ENCODE measurements around the gene OR2T8.
"Not testable (repeated sequence)": the region's sequence is repeated elsewhere in the genome, so short reads cannot be mapped to it uniquely, and the experiment has no call there.

Gene OR2T8

DNA sequence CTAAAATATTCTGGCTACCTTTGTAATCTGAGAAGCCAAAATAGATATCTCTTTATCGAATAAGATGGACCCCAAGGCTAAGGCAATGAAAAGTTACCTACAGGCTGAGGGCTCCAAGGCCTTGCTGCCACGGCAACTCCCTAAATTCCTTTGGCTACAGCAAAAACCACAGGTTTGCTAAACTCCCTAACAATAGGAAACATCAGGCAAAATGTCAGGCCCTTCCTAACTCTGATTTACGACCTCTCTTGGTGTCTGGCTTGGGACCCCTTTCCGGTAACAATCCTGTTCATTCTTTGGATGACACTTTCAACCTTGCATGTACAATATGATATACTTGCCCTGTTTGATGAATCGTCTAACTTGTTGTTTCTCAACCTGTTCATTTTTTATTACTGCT, 11.3 kb upstream of the OR2T8 start:
- no peak for FAIRE-seq
- no peak for DNase-seq (ENCODE audit: insufficient read length, low spot score)
- TF ChIP-seq POLR2A (IDR thresholded peaks at IDR 0.05; ENCODE audit: low read depth, low read length) (no peak), SPI1 (IDR thresholded peaks at IDR 0.05; ENCODE audit: low read depth, low read length) (no peak), PAX5 (IDR thresholded peaks at IDR 0.05; ENCODE audit: insufficient read depth, low read length, severe bottlenecking) (no peak), POU2F2 (IDR thresholded peaks at IDR 0.05; ENCODE audit: low read depth, low read length) (no peak), POLR2AphosphoS5 (IDR thresholded peaks at IDR 0.05; ENCODE audit: low read depth, low read length) (no peak), TAF1 (IDR thresholded peaks at IDR 0.05; ENCODE audit: low read depth, low read length) (no peak)

DNA sequence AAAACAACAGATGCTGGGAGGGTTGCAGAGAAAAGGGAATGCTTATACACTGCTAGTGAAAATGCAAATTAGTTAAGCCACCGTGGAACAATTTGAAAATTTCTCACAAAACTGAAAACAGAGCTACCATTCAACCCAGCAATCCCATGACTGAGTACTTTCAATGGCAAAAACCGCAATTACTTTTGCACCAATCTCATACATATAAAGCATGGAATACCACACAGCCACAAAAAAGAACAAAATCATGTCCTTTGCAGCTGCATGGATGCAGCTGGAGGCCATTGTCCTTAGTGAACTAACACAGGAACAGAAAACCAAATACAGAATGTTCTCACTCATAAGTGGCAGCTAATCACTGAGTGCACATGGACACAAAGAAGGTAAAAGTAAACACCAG, 6.3 kb upstream of the OR2T8 start:
- TF ChIP-seq POLR2AphosphoS5 (IDR thresholded peaks at IDR 0.05; ENCODE audit: low read depth, low read length) (no peak), PAX5 (IDR thresholded peaks at IDR 0.05; ENCODE audit: insufficient read depth, low read length, severe bottlenecking) (no peak), TAF1 (IDR thresholded peaks at IDR 0.05; ENCODE audit: low read depth, low read length) (no peak), SPI1 (IDR thresholded peaks at IDR 0.05; ENCODE audit: low read depth, low read length) (no peak), POU2F2 (IDR thresholded peaks at IDR 0.05; ENCODE audit: low read depth, low read length) (no peak), POLR2A (IDR thresholded peaks at IDR 0.05; ENCODE audit: low read depth, low read length) (no peak)
- no peak for DNase-seq (ENCODE audit: insufficient read length, low spot score)
- FAIRE-seq = no peak

DNA sequence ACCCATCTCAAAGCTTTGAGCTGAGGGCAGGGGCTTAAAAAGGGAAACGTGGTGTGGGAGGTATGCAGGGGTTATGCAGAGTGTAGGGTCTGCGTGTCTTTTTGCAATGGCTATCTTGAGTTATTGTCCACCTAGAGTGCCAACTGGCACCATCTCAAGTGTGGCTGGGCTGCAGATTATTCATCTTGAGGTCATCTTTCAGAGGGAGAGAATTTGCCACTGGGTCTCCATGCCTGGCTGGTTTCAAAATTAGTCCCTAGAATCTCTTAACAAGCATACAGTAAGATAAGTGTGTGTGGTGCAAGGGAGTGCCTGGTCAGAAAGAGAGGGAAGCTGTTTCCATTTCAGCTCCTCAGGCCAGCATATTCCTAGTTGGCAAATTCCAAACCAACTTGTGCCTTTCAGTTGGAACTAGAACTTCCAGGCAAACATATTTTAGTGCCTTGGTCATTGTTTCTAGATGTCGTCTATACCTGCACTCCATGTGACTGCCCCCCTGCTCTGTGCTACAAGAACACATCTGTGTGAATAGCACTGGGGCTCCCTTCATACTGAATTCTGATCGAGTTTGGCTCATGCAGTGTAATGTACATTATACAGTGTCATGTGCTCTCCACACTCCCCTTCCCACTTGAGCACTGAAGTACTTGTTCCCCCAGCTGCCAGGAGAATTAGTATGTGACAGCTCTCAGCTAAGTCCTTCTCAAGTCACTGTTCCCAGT, 5.0 kb upstream of the OR2T8 start:
- DNase-seq (ENCODE audit: insufficient read length, low spot score) = no peak
- TF ChIP-seq POLR2A (IDR thresholded peaks at IDR 0.05; ENCODE audit: low read depth, low read length) = no peak
- no peak for TF ChIP-seq POU2F2 (IDR thresholded peaks at IDR 0.05; ENCODE audit: low read depth, low read length)
- no peak for TF ChIP-seq POLR2AphosphoS5 (IDR thresholded peaks at IDR 0.05; ENCODE audit: low read depth, low read length)
- TF ChIP-seq SPI1 (IDR thresholded peaks at IDR 0.05; ENCODE audit: low read depth, low read length) = no peak
- no peak for TF ChIP-seq PAX5 (IDR thresholded peaks at IDR 0.05; ENCODE audit: insufficient read depth, low read length, severe bottlenecking)
- TF ChIP-seq TAF1 (IDR thresholded peaks at IDR 0.05; ENCODE audit: low read depth, low read length) = no peak
- FAIRE-seq = no peak

DNA sequence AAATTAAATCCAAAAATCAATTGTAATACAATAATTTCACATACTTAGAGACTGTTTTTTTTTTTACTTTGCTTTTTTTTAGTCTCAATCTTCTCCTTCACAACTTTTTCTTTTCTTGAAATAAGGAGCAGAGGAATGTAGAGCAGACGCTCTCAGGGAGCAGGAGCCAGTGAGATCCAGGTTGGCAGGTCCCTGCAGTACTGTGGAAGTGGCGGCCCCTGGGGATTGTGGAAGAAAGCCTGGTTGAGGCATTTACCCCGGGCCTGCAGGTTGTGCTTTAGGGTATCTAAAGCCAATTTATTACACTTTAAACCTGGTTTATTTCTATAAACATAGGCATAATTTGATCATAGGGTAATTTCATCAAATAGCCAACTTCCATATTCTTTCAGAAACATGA, 3.9 kb downstream of the OR2T8 start:
- no peak for TF ChIP-seq SPI1 (IDR thresholded peaks at IDR 0.05; ENCODE audit: low read depth, low read length)
- TF ChIP-seq POLR2AphosphoS5 (IDR thresholded peaks at IDR 0.05; ENCODE audit: low read depth, low read length) = no peak
- TF ChIP-seq POLR2A (IDR thresholded peaks at IDR 0.05; ENCODE audit: low read depth, low read length) = no peak
- TF ChIP-seq PAX5 (IDR thresholded peaks at IDR 0.05; ENCODE audit: insufficient read depth, low read length, severe bottlenecking) = no peak
- TF ChIP-seq POU2F2 (IDR thresholded peaks at IDR 0.05; ENCODE audit: low read depth, low read length) = no peak
- no peak for TF ChIP-seq TAF1 (IDR thresholded peaks at IDR 0.05; ENCODE audit: low read depth, low read length)

DNA sequence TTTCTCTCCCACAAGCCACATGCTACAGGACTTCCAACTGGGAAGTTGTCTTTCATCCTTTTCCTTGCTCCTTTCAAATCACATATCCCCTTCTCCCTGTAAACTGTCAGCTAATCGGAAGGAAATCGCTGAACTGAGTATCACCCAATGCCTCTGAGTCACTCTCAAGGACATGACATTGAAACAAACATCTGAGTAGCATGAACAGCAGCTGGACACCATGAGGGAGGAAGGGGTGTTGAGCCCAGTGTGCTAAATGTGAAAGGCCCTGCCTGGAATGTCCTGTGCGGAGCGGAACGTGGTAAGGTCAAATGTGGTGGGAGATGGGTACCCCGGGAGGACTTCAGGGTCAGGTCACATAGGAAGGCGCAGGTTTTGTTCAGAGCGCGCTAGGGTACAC, 4.8 kb downstream of the OR2T8 start, which contains the start of gene OR2AJ1:
TSS of gene OR2AJ1 (plus strand) at position 22 of the 400 bp plus-strand sequence. CDS start 8,880 bp downstream, outside the sequence.
- no peak for FAIRE-seq

More for the DNA sequence above, 3.9 kb downstream of the OR2T8 start:
- no peak for FAIRE-seq
- DNase-seq (ENCODE audit: insufficient read length, low spot score) = no peak

DNA sequence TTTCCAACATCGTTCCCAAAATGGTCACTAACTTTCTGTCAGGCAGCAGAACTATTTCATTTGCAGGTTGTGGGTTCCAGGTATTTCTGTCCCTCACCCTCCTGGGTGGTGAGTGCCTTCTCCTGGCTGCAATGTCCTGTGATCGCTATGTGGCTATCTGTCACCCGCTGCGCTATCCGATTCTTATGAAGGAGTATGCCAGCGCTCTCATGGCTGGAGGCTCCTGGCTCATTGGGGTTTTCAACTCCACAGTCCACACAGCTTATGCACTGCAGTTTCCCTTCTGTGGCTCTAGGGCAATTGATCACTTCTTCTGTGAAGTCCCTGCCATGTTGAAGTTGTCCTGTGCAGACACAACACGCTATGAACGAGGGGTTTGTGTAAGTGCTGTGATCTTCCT, 13.9 kb downstream of the OR2T8 start:
- TF ChIP-seq POLR2AphosphoS5 (IDR thresholded peaks at IDR 0.05; ENCODE audit: low read depth, low read length) (no peak), POLR2A (IDR thresholded peaks at IDR 0.05; ENCODE audit: low read depth, low read length) (no peak), PAX5 (IDR thresholded peaks at IDR 0.05; ENCODE audit: insufficient read depth, low read length, severe bottlenecking) (no peak), SPI1 (IDR thresholded peaks at IDR 0.05; ENCODE audit: low read depth, low read length) (no peak), TAF1 (IDR thresholded peaks at IDR 0.05; ENCODE audit: low read depth, low read length) (no peak), POU2F2 (IDR thresholded peaks at IDR 0.05; ENCODE audit: low read depth, low read length) (no peak)
- DNase-seq (ENCODE audit: insufficient read length, low spot score) (no peak), FAIRE-seq (no peak)

More for the DNA sequence above, 4.8 kb downstream of the OR2T8 start, which contains the start of gene OR2AJ1:
- DNase-seq (ENCODE audit: insufficient read length, low spot score) = no peak
- no peak for TF ChIP-seq TAF1 (IDR thresholded peaks at IDR 0.05; ENCODE audit: low read depth, low read length)
- TF ChIP-seq SPI1 (IDR thresholded peaks at IDR 0.05; ENCODE audit: low read depth, low read length) = no peak
- TF ChIP-seq POLR2A (IDR thresholded peaks at IDR 0.05; ENCODE audit: low read depth, low read length) = no peak
- no peak for TF ChIP-seq PAX5 (IDR thresholded peaks at IDR 0.05; ENCODE audit: insufficient read depth, low read length, severe bottlenecking)
- TF ChIP-seq POLR2AphosphoS5 (IDR thresholded peaks at IDR 0.05; ENCODE audit: low read depth, low read length) = no peak
- TF ChIP-seq POU2F2 (IDR thresholded peaks at IDR 0.05; ENCODE audit: low read depth, low read length) = no peak

GRCh38 chr1:247935781-247936180, 15.7 kb downstream of the OR2T8 start:
- no peak for DNase-seq (ENCODE audit: insufficient read length, low spot score)
- no peak for TF ChIP-seq SPI1 (IDR thresholded peaks at IDR 0.05; ENCODE audit: low read depth, low read length)
- TF ChIP-seq TAF1 (IDR thresholded peaks at IDR 0.05; ENCODE audit: low read depth, low read length) = no peak
- TF ChIP-seq PAX5 (IDR thresholded peaks at IDR 0.05; ENCODE audit: insufficient read depth, low read length, severe bottlenecking) = no peak
- TF ChIP-seq POLR2AphosphoS5 (IDR thresholded peaks at IDR 0.05; ENCODE audit: low read depth, low read length) = no peak
- TF ChIP-seq POLR2A (IDR thresholded peaks at IDR 0.05; ENCODE audit: low read depth, low read length) = no peak
- TF ChIP-seq POU2F2 (IDR thresholded peaks at IDR 0.05; ENCODE audit: low read depth, low read length) = no peak
- no peak for FAIRE-seq

DNA sequence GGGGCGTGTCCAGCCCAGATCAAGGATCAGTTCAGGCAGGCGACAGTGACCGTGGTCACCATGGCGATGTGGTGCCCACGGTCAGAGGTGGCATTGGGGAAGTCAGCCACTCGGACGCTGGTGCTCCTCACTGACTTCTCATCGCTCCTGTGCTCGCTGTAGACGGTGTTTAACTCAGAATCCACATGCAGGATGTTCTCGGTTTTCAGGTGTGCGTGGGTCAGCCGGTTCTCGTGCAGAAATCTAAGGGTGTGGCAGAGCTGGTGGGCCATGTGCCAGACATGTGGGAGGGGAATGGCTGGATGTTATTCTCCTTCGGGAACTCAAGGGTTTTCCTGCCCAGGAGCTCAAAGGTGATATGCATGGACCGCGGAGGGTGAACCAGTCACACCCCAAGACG, 16.4 kb downstream of the OR2T8 start:
- TF ChIP-seq SPI1 (IDR thresholded peaks at IDR 0.05; ENCODE audit: low read depth, low read length) = no peak
- TF ChIP-seq POLR2AphosphoS5 (IDR thresholded peaks at IDR 0.05; ENCODE audit: low read depth, low read length) = no peak
- TF ChIP-seq POU2F2 (IDR thresholded peaks at IDR 0.05; ENCODE audit: low read depth, low read length) = no peak
- no peak for TF ChIP-seq TAF1 (IDR thresholded peaks at IDR 0.05; ENCODE audit: low read depth, low read length)
- TF ChIP-seq POLR2A (IDR thresholded peaks at IDR 0.05; ENCODE audit: low read depth, low read length) = no peak
- TF ChIP-seq PAX5 (IDR thresholded peaks at IDR 0.05; ENCODE audit: insufficient read depth, low read length, severe bottlenecking) = no peak
- no peak for DNase-seq (ENCODE audit: insufficient read length, low spot score)

GRCh38 chr1:247936965-247937734, 17.1 kb downstream of the OR2T8 start:
- not testable (repeated sequence) for FAIRE-seq
- DNase-seq (ENCODE audit: insufficient read length, low spot score) = peak; percentile 22

More for the DNA sequence above, 16.4 kb downstream of the OR2T8 start:
- no peak for FAIRE-seq

Measured in GM12891 (cell line).